Measurements from ENCODE around the gene MIA2.

The MIA2 gene

DNA sequence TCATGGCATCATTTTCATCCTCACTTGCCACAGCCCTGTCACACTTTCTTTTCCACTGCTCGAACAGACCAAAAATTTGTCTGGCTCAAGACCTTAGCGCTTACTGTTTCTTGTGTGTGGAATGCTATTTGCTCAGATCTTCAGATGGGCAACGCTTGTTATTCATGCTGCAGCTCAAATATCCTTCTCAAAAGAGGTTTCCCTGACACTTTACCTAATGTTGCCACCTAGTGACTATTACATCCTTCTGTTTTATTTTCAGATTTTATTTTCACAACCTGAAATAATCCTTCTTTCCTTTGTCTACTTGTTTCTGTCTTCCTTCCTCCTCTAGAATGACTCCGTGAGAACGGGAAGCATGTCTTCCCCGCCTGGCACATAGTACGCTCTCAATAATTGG, 192.9 kb downstream of the MIA2 start:
- TF ChIP-seq TAF1 (IDR thresholded peaks at IDR 0.05; ENCODE audit: borderline replicate concordance, low read depth, low read length) (no peak), POLR2A (IDR thresholded peaks at IDR 0.05; ENCODE audit: low read depth, low read length) (no peak), POLR2AphosphoS5 (IDR thresholded peaks at IDR 0.05; ENCODE audit: low read depth, low read length) (no peak)
- no peak for DNase-seq (ENCODE audit: insufficient read length)
- FAIRE-seq: peak; percentile 78

DNA sequence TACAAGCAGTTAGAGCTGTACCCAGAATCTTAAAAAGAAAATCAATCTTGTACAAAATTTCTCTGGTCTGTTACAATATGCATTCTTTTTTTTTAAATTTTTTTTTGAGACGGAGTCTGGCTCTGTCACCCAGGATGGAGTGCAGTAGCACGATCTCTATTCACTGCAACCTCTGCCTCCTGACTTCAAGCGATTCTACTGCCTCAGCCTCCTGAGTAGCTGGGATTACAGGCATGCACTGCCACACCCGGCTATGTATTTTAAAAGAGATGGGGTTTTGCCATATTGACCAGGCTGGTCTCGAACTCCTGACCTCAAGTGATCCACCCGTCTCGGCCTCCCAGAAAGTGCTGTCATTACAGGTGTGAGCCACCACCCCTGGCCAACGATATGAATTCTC, 194.4 kb downstream of the MIA2 start:
- FAIRE-seq: no peak

DNA sequence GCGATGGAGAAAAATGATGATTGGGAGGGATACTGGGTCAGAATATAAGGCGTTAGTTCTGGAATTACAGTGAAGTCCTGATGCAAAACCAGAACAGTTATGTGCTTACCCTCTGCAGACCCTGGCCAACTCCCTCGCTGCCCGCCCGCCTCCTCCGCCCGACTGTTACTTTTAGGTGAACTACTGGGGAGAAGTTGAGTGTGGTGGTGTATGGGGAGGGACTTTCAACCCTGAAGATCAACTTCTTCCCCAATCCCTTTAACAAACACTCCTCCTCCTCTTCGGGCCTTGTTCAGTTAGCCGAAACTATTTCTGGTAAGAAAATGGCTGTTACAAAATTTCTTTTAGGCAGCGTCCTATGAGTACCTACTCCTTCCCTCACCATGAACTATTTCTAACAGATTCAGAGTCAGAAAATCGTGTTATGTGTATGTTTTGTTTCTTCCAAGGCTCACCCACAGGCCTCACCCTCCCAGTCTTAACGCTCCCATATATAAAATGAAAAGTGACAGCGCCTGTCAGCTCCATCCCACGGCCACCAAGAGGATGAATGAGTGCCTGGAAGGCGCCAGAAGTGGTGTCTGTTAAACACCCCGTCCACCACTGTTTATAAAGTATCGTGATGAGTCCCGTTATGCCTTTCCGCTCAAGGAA, 197.2 kb downstream of the MIA2 start:
- DNase-seq (ENCODE audit: insufficient read length) (no peak), FAIRE-seq (peak; percentile 9)
- TF ChIP-seq POLR2AphosphoS5 (IDR thresholded peaks at IDR 0.05; ENCODE audit: low read depth, low read length) (no peak), TAF1 (IDR thresholded peaks at IDR 0.05; ENCODE audit: borderline replicate concordance, low read depth, low read length) (no peak)

More for the DNA sequence above, 194.4 kb downstream of the MIA2 start:
- TF ChIP-seq TAF1 (IDR thresholded peaks at IDR 0.05; ENCODE audit: borderline replicate concordance, low read depth, low read length) (no peak), POLR2AphosphoS5 (IDR thresholded peaks at IDR 0.05; ENCODE audit: low read depth, low read length) (no peak), POLR2A (IDR thresholded peaks at IDR 0.05; ENCODE audit: low read depth, low read length) (no peak)
- DNase-seq (ENCODE audit: insufficient read length): no peak

DNA sequence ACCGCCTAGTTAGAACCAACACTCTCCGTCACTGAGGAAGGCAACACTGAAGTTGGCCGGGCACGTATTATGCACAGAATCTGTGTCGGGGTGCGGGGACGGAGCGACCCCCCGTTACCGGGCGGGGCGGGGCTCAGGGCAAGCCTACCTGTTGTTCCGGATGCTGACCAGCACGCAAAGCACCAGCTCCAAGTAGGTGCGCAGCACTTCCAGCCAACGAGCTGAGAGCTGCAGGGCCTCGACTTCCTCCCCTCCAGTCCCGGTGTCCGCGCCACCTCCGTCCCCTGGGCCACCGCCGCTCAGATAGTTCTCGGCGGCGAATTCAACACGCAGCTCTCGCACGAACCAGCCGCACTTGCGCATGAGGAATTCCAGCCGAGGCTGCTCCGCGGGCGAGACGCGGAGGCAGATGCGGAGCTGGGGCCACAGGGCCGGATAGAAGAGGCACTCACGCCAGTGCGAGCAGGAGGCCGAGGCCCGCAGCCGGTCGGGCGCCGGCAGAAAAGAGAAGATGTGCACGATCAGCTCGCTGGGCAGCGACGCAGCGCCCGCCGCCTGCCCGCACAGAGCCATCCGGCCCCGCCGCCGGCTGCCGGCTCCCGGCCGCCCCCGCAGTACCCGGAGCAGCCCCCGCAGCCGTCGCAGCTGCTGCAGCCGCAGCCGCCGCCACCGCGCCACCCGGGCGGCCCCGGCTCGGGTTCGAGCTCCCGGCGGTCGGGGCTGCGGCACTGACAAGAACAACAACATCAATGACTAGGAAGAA, 197.9 kb downstream of the MIA2 start:
- peak; percentile 25 for DNase-seq (ENCODE audit: insufficient read length)
- FAIRE-seq: peak; percentile 80
- TF ChIP-seq TAF1 (IDR thresholded peaks at IDR 0.05; ENCODE audit: borderline replicate concordance, low read depth, low read length): peak; percentile 87; the same call in 1 of the 2 replicates
- peak; percentile 75; the same call in 1 of the 2 replicates for TF ChIP-seq POLR2A (IDR thresholded peaks at IDR 0.05; ENCODE audit: low read depth, low read length)
- TF ChIP-seq POLR2AphosphoS5 (IDR thresholded peaks at IDR 0.05; ENCODE audit: low read depth, low read length): no peak

DNA sequence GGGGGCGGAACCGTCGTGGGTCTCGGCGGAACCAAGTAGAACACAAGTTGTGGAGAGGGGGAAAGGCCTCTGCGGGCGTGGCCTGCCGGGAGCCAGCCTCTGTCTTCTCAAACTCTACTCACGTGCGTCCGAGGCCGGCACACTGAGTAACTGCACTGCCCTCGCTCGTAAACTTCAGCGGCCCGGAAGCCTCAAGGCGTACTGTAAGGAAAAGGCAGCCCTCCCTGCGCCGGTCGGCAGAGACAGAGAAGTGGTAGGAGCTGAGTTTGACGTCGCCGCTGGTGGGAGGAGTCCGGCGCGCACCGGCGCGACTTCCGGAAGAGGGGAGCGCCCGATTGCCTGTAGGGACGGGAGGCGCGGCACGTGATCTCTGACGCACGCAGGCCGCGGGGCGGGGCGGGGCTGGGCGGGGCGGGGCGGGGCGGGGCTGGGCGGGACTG, 198.5 kb downstream of the MIA2 start, which contains the start of gene FBXO33:
Gene FBXO33 (minus strand): TSS at position 255 of the 440 bp plus-strand sequence. CDS start 271 bp downstream, outside the sequence.
- TF ChIP-seq TAF1 (IDR thresholded peaks at IDR 0.05; ENCODE audit: borderline replicate concordance, low read depth, low read length) (no peak), POLR2A (IDR thresholded peaks at IDR 0.05; ENCODE audit: low read depth, low read length) (0 out of 2 replicates have a peak, but pooled peaks have one; percentile 1), POLR2AphosphoS5 (IDR thresholded peaks at IDR 0.05; ENCODE audit: low read depth, low read length) (peak; percentile 36; the same call in 1 of the 2 replicates)
- DNase-seq (ENCODE audit: insufficient read length): peak; percentile 84
- peak; percentile 97 for FAIRE-seq

DNA sequence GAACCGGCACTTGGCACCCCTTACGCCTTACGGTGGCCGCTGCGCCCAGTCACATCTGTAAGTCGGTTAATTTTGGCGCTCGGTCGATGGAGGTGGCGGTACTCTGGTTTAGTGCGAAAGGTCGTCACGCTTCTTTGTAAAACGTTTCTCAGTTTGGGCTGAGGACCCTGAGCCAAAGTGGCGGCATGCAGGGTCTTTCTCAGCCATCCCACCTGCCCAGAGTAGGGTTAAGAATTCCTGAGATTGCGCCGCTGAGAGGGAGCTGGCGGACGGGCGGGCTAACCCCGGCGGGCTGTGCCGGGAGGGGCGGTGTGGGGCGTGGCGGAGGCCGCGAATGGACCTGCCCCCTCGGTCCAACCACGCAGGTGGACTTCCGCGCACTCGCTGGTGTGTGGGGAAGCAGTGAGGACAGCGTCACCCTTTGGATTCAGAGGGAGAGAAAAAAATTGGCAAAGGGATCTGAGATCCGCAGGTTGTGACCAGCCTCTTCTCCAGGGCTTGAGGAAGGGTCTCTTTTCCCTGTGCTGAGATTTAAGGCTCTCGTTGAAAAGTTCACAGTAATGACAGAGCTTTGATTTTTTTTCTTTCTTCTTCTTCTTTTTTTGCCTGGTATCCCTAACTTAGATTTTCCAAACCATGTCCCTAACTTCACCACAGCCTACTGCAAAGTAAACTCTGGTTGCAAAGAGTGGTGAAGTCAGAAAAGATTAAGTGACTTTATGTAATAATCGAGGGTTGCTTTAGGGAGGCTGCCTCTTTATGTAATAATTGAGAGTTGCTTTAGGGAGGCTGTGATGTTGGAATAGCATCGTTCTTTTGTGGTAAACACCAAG, 199.1 kb downstream of the MIA2 start:
- FAIRE-seq: no peak
- peak; percentile 43 for DNase-seq (ENCODE audit: insufficient read length)
- TF ChIP-seq POLR2AphosphoS5 (IDR thresholded peaks at IDR 0.05; ENCODE audit: low read depth, low read length) (peak; percentile 90), POLR2A (IDR thresholded peaks at IDR 0.05; ENCODE audit: low read depth, low read length) (peak; percentile 69), TAF1 (IDR thresholded peaks at IDR 0.05; ENCODE audit: borderline replicate concordance, low read depth, low read length) (peak; percentile 70; the same call in 1 of the 2 replicates)

DNA sequence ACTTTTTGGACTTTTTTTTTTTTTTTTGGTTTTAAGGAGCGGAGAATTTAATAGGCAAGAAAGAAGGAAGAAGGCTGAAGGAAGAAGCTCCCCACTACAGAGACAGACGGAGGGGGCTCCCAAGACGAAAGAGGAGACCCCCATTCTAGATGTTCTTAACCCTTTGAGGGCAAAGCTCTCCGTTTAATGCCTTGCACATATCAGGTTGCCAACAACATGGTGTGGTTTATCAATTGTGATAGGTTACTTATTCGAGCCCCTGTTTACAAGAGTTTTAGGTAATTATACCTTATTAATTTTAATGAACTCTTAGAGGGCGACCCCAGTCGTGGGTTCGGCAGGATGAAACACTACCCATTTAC, 199.7 kb downstream of the MIA2 start:
- no peak for TF ChIP-seq TAF1 (IDR thresholded peaks at IDR 0.05; ENCODE audit: borderline replicate concordance, low read depth, low read length)
- DNase-seq (ENCODE audit: insufficient read length) (no peak), FAIRE-seq (no peak)

DNA sequence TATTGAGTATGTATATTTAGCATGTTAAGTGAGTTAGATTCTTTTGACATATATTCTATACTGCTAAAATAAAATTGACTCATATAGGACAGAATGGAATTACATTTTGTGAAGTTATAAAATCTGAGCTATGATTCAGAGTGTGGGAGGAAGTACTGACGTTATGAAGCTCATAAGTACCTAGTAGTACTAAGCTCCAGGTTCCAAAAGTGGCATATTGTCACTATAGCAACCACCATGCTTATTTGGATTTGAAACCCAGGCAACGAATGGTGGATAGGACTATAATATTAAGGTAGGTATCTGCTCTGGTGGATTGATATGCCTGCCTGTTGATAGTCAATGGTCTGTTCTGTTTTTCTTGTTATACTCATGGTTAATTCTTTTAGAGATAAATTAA, 200.7 kb downstream of the MIA2 start:
- FAIRE-seq (no peak), DNase-seq (ENCODE audit: insufficient read length) (no peak)

DNA sequence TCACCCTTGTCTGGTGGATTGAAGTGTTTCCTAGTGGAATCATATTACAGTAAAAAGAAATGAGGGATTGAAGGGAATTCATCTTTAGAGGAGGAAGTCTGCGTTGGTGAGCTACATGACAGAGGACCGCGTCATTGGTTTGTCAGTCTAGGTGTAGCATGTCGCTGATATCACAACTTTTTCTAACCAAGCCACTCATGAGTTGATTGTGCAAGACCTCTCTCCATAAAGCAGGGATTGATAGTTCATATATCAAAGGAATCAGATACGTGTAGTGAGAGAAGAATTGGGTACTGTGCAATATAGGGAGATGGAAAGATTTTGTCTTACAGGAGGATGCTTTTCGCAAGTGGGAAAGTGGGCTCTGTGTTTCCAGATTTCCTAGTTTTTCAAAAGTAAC, 201.5 kb downstream of the MIA2 start:
- TF ChIP-seq POLR2A (IDR thresholded peaks at IDR 0.05; ENCODE audit: low read depth, low read length): no peak
- no peak for TF ChIP-seq POLR2AphosphoS5 (IDR thresholded peaks at IDR 0.05; ENCODE audit: low read depth, low read length)
- no peak for TF ChIP-seq TAF1 (IDR thresholded peaks at IDR 0.05; ENCODE audit: borderline replicate concordance, low read depth, low read length)
- FAIRE-seq (no peak), DNase-seq (ENCODE audit: insufficient read length) (no peak)

More for the DNA sequence above, 200.7 kb downstream of the MIA2 start:
- no peak for TF ChIP-seq TAF1 (IDR thresholded peaks at IDR 0.05; ENCODE audit: borderline replicate concordance, low read depth, low read length)
- no peak for TF ChIP-seq POLR2A (IDR thresholded peaks at IDR 0.05; ENCODE audit: low read depth, low read length)
- TF ChIP-seq POLR2AphosphoS5 (IDR thresholded peaks at IDR 0.05; ENCODE audit: low read depth, low read length): no peak

All from GM12892 (cell line).